Testis (tissue), 3 donors: ENCODE results near the gene TSKU. TPM values are rescaled to one million over a fixed set of nuclear protein-coding genes. Genes with fewer than 3 reads are reported as not detected.

ENCODE experiments used
- DNase-seq: peaks from one replicate; pipeline ENCODE4 v3.0.0-alpha.2; 2019
- H3K27ac ChIP-seq, 2 donors: fragments of 200-600 bp; sonication (generic); one replicate each; pipeline ENCODE4 v1.5.1; 2019
- H3K27me3 ChIP-seq: fragments of 200-600 bp; sonication (generic); one replicate; pipeline ENCODE4 v1.5.1; 2019
- H3K36me3 ChIP-seq: fragments of 200-600 bp; sonication (generic); one replicate; pipeline ENCODE4 v1.5.1; 2017; ENCODE audit warnings: low read depth; ENCODE audit errors: missing control alignments
- H3K4me1 ChIP-seq: fragments of 200-600 bp; sonication (generic); one replicate; pipeline ENCODE4 v1.5.1; 2019
- H3K4me3 ChIP-seq, 2 donors: fragments of 200-600 bp; sonication (generic); one replicate each; pipeline ENCODE4 v1.5.1; 2017 to 2019
- H3K9me3 ChIP-seq: fragments of 200-600 bp; sonication (generic); one replicate; pipeline ENCODE4 v1.5.1; 2017
- CTCF ChIP-seq, 3 experiments: fragments of 450-650 bp in 2 of 3; fragments of 200-600 bp in 1 of 3; sonication (generic) in 1 of 3; IDR thresholded peaks; one replicate each; pipeline ENCODE4 v1.5.1; 2016 to 2019; ENCODE audit warnings: antibody characterized with exemption in 3 of 3, mild to moderate bottlenecking in 2 of 3, moderate library complexity in 1 of 3
- POLR2A ChIP-seq: fragments of 450-650 bp; IDR thresholded peaks from one replicate; pipeline ENCODE4 v1.6.1; 2017; ENCODE audit warnings: antibody characterized with exemption, mild to moderate bottlenecking, moderate library complexity
- WGBS, 2 donors: methylation state at CpG; one replicate each; pipeline ENCODE4 v1.1.5; 2018; 5-methylcytosine and 5-hydroxymethylcytosine counted together
- intact Hi-C: fragments of 100-400 bp; cut with DNase I; formaldehyde crosslinking; loops from one replicate; pipeline ENCODE4 v1.15.1; 2023; ENCODE audit warnings: low total_unique reads
- polyA plus RNA-seq: library from polyadenylated mRNA; stranded (reverse); fragments of 350-450 nt; fragmentation: Illumina TruSeq; extraction: RNeasy Lipid Tissue Mini Kit (QIAGEN cat#74804); gene quantifications from one replicate; pipeline ENCODE4 v1.2.3, GENCODE V29; 2014; ENCODE audit warnings: low read depth, low replicate concordance; ENCODE audit not compliant: insufficient read depth
- total RNA-seq, 2 donors: library from RNA; depleted of rRNA; stranded (reverse); fragments of >200 nt; gene quantifications; one replicate each; pipeline ENCODE4 v1.2.3, GENCODE V29; 2016

Gene TSKU
- total and polyA plus RNA-seq, 3 donors from 2014 or later, result 17.1 to 30.2 (median 25.9) TPM

GRCh38 chr11:76771446-76772099 lies 11.6 kb upstream of the TSKU start:
- peaks cover 71% of the 10 kb centered on the region for H3K4me1 ChIP-seq
- peak overlapping the region; percentile 51 to 80 for H3K27ac ChIP-seq
- WGBS, 2 donors, result 81 to 82% methylated on average over 8 of the region's 8 CpGs
- no peak for TF ChIP-seq CTCF (IDR thresholded peaks at IDR 0.05)
- TF ChIP-seq POLR2A, result no peak
- H3K9me3 ChIP-seq, result no peaks in the 10 kb centered on the region
- DNase-seq, result no peak
- no peak overlapping the region for H3K4me3 ChIP-seq
- intact Hi-C loops, result no loop called here
- H3K27me3 ChIP-seq, result no peaks in the 10 kb centered on the region
- no peaks in the 10 kb centered on the region for H3K36me3 ChIP-seq

DNA sequence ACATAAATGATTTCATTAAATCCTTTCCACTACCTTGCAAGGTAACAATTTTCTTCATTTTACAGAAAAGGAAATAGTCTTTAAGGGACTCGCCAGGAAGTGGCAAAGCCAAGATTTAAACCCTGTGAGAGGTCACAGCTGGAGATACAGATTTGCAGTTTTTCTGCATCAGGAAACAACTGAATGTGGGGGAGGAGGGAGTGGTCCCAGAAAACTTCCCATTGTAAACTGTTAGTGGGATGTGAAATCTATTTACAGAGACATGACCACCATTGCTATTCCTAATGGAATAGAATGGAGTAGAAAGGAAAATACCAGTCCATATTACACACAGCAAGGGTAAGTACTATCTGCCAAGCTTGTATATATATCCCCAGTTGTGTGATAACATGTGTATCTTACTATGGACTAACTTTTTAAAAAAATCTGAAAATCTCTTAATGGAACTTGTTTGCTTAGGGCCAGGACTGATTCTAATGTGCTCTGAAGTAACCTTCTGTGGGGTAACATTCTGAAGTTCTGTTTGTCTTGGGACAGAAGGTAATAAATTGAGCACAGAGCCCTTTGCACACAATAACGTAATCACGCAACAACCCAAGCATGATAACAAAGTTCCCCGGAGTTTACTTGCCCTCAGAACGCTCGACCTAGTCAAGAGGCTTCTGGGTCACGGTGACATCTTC lies 10.9 kb upstream of the TSKU start:
- H3K36me3 ChIP-seq, result no peaks in the 10 kb centered on the region
- no peaks in the 10 kb centered on the region for H3K9me3 ChIP-seq
- H3K27ac ChIP-seq, result peak overlapping the region in 1 of 2 donors; percentile 80
- H3K4me1 ChIP-seq, result peaks cover 66% of the 10 kb centered on the region
- no peak for TF ChIP-seq CTCF (IDR thresholded peaks at IDR 0.05)
- TF ChIP-seq POLR2A, result no peak
- WGBS, 2 donors, result 51 to 52% methylated on average over 7 of the region's 7 CpGs
- H3K27me3 ChIP-seq, result no peaks in the 10 kb centered on the region
- intact Hi-C loops, result no loop called here
- H3K4me3 ChIP-seq, result no peak overlapping the region
- DNase-seq, result no peak

- intact Hi-C loops, result no loop called here
- Histone ChIP-seq H3K9me3 (no peaks in the 10 kb centered on the region), H3K36me3 (no peaks in the 10 kb centered on the region), H3K27ac (peak overlapping the region in 1 of 2 donors; percentile 80), H3K27me3 (no peaks in the 10 kb centered on the region), H3K4me1 (peaks cover 61% of the 10 kb centered on the region), H3K4me3 (no peak overlapping the region)
- TF ChIP-seq POLR2A (no peak), CTCF (IDR thresholded peaks at IDR 0.05) (no peak)
- no peak for DNase-seq
- WGBS, 2 donors, result 56 to 74% methylated on average over 5 of the region's 5 CpGs
Observed at GRCh38 chr11:76772783-76773106, 10.4 kb upstream of the TSKU start.

GRCh38 chr11:76773921-76774361 lies 9.2 kb upstream of the TSKU start:
- intact Hi-C loops, result no loop called here
- no peaks in the 10 kb centered on the region for H3K27me3 ChIP-seq
- no peaks in the 10 kb centered on the region for H3K36me3 ChIP-seq
- 33 to 37% methylated on average over 2 of the region's 2 CpGs for WGBS, 2 donors
- H3K9me3 ChIP-seq, result no peaks in the 10 kb centered on the region
- peak overlapping the region; percentile 11 to 80 for H3K27ac ChIP-seq
- H3K4me3 ChIP-seq, result no peak overlapping the region
- TF ChIP-seq POLR2A (no peak), CTCF (IDR thresholded peaks at IDR 0.05) (no peak)
- DNase-seq, result no peak
- H3K4me1 ChIP-seq, result peaks cover 49% of the 10 kb centered on the region

DNA sequence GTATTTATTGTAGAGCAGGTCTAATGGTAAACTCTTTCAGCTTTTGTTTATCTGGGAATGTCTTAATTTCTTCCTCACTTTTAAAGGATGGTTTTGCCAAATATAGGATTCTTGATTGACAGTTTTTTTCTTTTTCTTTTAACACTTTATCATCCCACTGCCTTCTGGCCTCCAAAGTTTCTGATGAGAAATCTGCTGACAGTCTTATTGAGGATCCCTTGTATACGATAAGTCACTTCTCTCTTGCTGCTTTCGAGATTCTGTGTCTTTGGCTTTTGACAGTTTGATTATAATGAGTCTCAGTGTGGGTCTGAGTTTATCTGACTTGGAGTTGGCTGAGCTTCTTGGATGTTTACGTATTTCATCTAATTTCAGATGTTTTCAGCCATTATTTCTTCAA lies 6.7 kb upstream of the TSKU start:
- WGBS, 2 donors, result 96 to 100% methylated on average over 3 of the region's 3 CpGs
- intact Hi-C loops, result no loop called here

More for the DNA sequence above, 6.7 kb upstream of the TSKU start:
- H3K27ac ChIP-seq, result no peak overlapping the region
- H3K36me3 ChIP-seq, result no peaks in the 10 kb centered on the region
- no peaks in the 10 kb centered on the region for H3K9me3 ChIP-seq
- no peak for TF ChIP-seq CTCF (IDR thresholded peaks at IDR 0.05)
- TF ChIP-seq POLR2A, result no peak
- H3K4me3 ChIP-seq, result no peak overlapping the region
- DNase-seq, result no peak
- peaks cover 27% of the 10 kb centered on the region for H3K4me1 ChIP-seq
- H3K27me3 ChIP-seq, result no peaks in the 10 kb centered on the region
